Measurements from ENCODE around the gene PTPRM.

DNA sequence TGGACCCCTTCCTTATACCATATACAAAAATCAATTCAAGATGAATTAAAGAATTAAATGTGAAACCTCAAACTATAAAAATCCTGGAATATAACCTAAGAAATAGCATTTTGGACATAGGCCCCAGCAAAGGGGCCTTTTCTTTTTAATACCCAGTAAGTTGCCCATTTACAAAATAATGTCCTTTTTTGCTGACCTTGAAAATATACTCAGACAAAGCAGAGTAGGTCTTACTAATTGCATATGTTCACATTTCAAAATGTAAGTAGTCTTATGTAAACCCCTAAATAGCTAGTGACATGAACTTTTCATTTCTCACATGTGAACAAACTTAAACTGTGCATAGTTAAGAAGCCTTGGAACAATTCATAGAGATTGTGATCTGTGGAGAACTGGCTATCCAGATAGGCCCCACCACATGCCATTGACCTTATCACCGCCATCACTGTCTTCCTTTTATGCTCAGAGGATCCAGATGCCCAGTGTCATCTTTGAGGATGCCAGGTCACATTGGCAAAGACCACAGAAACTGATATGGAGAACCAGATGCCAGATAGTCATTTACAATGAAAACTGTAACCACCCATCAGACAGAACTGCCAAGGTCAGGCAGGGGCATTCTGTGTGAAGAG, 759.8 kb downstream of the PTPRM start:
- TF ChIP-seq, protein P1, sequence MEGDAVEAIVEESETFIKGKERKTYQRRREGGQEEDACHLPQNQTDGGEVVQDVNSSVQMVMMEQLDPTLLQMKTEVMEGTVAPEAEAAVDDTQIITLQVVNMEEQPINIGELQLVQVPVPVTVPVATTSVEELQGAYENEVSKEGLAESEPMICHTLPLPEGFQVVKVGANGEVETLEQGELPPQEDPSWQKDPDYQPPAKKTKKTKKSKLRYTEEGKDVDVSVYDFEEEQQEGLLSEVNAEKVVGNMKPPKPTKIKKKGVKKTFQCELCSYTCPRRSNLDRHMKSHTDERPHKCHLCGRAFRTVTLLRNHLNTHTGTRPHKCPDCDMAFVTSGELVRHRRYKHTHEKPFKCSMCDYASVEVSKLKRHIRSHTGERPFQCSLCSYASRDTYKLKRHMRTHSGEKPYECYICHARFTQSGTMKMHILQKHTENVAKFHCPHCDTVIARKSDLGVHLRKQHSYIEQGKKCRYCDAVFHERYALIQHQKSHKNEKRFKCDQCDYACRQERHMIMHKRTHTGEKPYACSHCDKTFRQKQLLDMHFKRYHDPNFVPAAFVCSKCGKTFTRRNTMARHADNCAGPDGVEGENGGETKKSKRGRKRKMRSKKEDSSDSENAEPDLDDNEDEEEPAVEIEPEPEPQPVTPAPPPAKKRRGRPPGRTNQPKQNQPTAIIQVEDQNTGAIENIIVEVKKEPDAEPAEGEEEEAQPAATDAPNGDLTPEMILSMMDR (IDR thresholded peaks at IDR 0.05) = no peak
- TF ChIP-seq POLR2A (IDR thresholded peaks at IDR 0.05) = no peak
